ENCODE data around the gene MAPKBP1.

DNA sequence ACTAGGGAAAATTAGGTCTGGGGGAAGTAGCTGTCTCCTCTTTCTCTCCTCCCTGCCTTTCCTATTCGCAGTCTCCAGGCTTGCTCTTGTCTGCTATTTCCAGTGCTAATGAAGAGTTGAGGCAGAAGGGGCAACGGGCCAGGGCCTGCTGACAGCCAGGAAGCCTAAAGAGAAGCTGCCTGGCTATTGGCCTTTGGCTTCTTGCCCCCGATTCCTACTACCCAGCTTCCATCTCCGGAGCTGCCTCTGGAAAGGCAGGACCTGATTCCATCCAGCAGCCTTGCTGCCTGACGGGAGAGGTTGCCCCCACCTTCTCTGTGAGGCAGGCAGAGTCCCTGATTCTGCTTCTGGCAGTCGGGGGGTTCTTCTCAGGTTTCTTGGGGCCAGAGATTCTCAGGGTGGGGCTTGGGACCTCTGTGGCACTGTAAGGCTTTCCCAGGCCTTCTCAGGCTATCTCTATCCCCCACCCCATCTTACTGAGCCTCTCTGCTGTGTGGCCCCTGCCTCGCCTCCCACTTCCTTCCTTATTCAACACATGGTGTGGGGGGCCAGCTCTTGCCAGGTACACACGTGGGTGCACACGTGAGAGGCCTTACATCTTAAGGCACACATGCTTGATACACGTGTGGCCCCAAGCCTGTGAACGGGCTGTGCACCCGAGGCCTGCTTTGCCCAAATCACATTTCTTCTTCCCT is 35.4 kb downstream of the MAPKBP1 start:
- TF ChIP-seq, protein P1, sequence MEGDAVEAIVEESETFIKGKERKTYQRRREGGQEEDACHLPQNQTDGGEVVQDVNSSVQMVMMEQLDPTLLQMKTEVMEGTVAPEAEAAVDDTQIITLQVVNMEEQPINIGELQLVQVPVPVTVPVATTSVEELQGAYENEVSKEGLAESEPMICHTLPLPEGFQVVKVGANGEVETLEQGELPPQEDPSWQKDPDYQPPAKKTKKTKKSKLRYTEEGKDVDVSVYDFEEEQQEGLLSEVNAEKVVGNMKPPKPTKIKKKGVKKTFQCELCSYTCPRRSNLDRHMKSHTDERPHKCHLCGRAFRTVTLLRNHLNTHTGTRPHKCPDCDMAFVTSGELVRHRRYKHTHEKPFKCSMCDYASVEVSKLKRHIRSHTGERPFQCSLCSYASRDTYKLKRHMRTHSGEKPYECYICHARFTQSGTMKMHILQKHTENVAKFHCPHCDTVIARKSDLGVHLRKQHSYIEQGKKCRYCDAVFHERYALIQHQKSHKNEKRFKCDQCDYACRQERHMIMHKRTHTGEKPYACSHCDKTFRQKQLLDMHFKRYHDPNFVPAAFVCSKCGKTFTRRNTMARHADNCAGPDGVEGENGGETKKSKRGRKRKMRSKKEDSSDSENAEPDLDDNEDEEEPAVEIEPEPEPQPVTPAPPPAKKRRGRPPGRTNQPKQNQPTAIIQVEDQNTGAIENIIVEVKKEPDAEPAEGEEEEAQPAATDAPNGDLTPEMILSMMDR (IDR thresholded peaks at IDR 0.05) = no peak
- TF ChIP-seq POLR2A (IDR thresholded peaks at IDR 0.05) = no peak
